GF-D8 (cell line): Measurements from ENCODE around the gene PRPF8.

Experiments used
- DNase-seq: peaks from one replicate; lab custom pipeline; 2025; lab: John Stamatoyannopoulos, UW

Gene PRPF8

DNA sequence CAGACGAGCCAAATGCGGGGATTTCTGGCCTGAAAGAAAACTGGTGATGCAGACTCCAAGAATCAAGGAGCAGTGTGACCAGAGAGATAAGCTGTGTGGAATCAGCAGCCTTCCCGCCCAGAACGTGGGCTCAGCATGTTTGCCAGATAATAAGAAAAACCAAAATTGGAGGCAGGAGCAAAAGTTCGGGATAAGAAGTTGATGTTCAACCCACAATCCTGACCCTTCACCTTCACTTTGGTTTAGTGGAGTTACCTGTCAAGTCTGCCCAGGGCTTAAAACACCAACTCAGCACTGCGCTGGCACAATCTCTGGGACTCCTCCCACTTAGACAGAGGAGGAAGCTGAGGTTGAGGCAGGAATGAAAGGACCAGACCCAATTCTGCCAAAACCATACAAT lies 59.1 kb downstream of the PRPF8 start:
- DNase-seq: no peak

- no peak for DNase-seq
Observed at GRCh38 chr17:1625053-1625452, 59.6 kb downstream of the PRPF8 start.

- no peak for DNase-seq
Observed at GRCh38 chr17:1624650-1625049, 60.0 kb downstream of the PRPF8 start.

DNA sequence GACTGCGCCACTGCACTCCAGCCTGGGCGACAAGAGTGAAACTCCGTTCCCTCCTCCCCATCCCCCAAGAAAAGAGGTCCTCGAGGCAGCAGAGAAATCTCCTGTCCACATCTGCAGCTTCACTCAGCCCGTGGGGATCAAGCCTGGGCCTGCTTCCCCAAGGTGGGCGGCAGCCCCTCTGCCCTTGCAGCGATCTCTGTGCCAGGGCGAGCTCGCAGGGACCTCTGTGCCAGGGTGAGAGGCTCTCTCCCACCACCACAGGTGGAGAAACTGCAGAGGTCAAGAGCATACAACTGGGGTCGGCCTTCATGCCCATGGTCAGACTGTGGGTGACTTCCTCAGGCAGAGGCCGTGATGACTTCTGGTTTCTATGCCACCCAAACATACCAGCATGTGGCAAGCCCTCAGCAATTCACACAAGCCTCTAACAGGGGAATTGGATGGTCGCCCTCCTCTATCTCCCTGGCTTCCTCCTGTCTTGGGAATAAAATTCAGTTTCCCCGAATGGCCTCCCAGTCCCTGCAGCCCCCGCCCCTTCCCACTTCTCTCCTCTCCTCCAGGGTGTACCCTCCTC lies 61.5 kb downstream of the PRPF8 start:
- DNase-seq: no peak

- DNase-seq: no peak
Observed at GRCh38 chr17:1621273-1621954, 63.3 kb downstream of the PRPF8 start.

DNA sequence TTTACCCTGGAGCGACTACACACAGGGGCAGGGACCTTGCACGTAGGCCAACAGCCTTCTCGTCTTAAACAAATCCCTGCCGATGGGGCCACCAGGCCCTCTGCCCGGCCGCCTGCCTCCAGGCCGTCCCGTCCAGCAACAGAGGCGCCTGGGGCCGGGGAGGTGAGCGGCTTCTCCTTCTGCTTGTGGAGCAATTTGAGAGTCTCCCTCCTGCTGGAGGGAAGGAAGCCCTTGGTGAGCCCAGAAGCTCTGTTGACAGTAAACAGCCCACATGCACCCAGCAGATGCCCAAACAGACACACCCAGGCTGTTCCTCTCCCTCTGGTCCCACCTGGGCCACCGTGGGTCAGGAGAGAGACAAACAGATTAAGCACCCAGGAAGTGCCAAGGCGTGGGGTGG lies 64.2 kb downstream of the PRPF8 start:
- DNase-seq: no peak

GRCh38 chr17:1617620-1618174 lies 67.0 kb downstream of the PRPF8 start:
- DNase-seq: no peak

DNA sequence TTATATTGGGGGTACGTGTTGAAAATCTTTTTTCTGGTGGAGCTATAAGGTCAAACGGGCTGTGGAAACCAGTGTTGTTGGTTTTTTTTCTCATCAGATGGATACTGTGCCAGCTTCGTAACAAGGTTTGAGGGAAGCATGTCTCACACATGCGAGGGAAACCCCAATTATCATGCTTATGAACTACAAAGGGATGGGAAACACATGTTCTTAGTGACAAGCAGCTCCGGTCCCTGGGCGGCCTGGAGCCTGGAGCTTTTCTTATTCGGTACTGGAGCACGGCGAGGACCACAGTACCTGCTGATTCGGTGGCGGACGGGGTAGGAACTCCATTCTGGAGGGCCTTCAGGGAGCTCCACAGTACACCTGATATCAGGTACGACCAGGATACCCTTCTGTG lies 68.6 kb downstream of the PRPF8 start:
- DNase-seq: no peak

- no peak for DNase-seq
Observed at GRCh38 chr17:1612400-1612799, 72.3 kb downstream of the PRPF8 start.

GRCh38 chr17:1611715-1612114 lies 73.0 kb downstream of the PRPF8 start:
- no peak for DNase-seq

DNA sequence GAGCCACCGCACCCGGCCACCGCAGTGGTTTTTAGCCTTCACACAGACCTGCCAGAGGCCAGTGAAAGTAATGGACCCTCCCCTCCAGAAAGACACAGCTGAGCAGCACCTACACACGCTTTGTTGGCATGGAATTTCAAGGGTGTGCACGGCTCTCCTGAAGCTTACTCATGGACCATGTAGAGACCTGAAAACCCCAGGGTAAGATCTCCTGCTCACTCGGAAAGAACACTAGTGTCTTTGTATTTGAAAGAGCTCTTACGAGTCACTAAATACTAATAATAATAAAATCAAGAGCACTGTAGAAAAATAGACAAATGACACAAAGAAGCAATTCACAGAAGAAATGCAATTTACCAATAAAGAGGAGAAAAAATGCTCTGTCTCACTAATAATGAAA lies 76.0 kb downstream of the PRPF8 start:
- no peak for DNase-seq

GRCh38 chr17:1607971-1608320 lies 76.7 kb downstream of the PRPF8 start:
- no peak for DNase-seq

- DNase-seq: no peak
Observed at GRCh38 chr17:1606352-1606985, 78.2 kb downstream of the PRPF8 start.

DNA sequence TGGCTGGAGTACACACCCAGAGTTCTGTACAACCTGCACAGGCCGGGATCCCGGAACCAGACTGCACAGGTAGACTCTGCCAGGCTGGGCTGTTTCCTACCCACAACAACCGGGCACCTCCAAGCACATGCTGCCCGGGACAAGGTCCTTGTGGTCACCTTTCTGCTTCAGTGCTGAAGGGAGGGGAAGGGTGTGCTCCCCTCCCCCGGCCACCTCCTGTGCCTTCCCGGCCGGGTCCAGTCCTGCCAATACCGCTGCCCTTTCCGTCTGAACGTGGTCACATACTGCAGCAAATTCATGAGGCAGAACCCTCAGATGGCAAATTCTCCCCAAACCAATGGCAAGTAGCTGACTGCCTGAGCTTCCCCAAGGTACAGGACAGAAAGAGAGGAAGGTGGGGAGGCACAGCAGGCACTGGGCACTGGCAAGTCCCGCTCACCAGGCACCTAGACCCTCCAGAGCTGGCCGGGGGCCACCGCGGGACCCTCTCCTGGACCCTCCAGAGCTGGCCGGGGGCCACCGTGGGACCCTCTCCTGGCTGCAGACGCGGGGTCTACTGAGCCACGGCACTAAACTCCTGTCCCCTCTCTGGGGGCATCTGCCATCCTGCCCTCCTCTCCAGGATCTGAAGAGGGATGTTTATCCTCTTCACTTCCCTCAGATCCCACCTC lies 78.9 kb downstream of the PRPF8 start:
- DNase-seq: no peak

DNA sequence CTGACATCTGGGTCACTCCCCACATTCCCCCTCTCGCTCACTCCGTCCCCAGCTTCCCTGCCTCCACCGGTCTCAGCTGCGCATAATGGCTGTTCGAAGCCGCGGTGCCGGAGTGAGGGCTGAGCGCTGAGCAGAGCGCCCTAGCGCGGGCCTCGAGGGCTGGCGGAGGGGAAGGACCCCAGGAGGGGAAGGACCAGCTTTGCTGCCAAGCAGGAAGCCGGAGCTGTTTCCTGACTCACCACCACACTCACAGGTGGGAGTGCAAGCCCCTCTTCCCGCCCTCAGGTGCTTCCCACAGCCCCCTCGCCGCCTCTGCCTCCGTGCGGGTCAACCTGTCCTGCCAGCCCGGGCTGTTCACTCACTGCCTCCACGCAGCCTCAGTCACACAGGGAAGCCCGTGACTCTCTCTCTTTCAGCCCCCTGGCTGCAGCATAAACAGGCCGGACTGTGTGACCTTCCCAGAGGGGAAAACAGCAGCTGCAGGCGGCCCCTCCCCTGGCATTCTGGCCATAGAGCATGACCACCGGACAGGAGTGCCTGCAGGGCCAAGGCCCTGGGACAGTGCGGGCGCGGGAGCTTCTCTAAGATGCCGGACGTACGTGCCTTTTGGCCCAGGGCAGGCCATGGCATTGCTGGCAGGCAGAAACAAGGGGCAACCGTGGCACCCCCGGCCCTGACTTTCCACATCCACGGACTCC lies 79.7 kb downstream of the PRPF8 start:
- DNase-seq: no peak

DNA sequence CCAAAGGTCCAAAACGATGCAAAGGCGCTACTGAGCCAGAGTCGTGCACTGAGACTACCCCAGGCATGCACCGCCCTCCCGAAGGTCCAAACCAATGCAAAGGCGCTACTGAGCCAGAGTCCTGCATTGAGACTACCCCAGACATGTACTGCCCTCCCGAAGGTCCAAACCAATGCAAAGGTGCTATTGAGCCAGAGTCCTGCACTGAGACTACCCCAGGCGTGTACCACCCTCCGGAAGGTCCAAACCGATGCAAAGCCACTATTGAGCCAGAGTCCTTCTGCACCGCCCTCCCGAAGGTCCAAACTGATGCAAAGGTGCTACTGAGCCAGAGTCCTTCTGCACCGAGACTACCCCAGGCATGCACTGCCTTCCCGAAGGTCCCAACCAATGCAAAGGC lies 83.1 kb downstream of the PRPF8 start:
- no peak for DNase-seq
